Endodermal cell (in vitro differentiated cells): Measurements from ENCODE around the gene AK9. TPM values are rescaled to one million over a fixed set of nuclear protein-coding genes. Genes with fewer than 3 reads are reported as not detected.
"Not testable (repeated sequence)": the region's sequence is repeated elsewhere in the genome, so short reads cannot be mapped to it uniquely, and the experiment has no call there.

Experiments used
- DNase-seq: peaks from one replicate; pipeline ENCODE4 v3.0.0-alpha.2; 2017
- H3K27ac ChIP-seq: 2 replicates; pipeline ENCODE4 v1.5.1; 2013; ENCODE audit warnings: mild to moderate bottlenecking, low read depth, low read length, moderate library complexity
- H3K27me3 ChIP-seq: 2 replicates; pipeline ENCODE4 v1.6.1; 2013; ENCODE audit warnings: mild to moderate bottlenecking, low read length, moderate library complexity; ENCODE audit not compliant: insufficient read depth, control insufficient read depth, poor library complexity, severe bottlenecking
- H3K36me3 ChIP-seq: 2 replicates; pipeline ENCODE4 v1.7.0; 2013; ENCODE audit warnings: mild to moderate bottlenecking, low read length, moderate library complexity; ENCODE audit not compliant: control insufficient read depth, insufficient read depth
- H3K4me1 ChIP-seq: one replicate; pipeline ENCODE4 v1.7.0; 2013; ENCODE audit warnings: low read length; ENCODE audit not compliant: control insufficient read depth, insufficient read depth
- H3K4me3 ChIP-seq: 2 replicates; pipeline ENCODE4 v1.5.1; 2013; ENCODE audit warnings: mild to moderate bottlenecking, low read length, moderate library complexity
- H3K9ac ChIP-seq: 2 replicates; pipeline ENCODE4 v1.6.1; 2013; ENCODE audit warnings: mild to moderate bottlenecking, low read length, moderate library complexity; ENCODE audit not compliant: poor library complexity, severe bottlenecking; ENCODE audit errors: extremely low read depth
- H3K9me3 ChIP-seq: 2 replicates; pipeline ENCODE4 v1.6.1; 2013; ENCODE audit warnings: mild to moderate bottlenecking, low read length, moderate library complexity; ENCODE audit not compliant: control insufficient read depth
- H3K27ac Mint-ChIP-seq: 2 replicates; pipeline ENCODE4 v1.8.0; 2020; ENCODE audit warnings: mixed read lengths
- H3K27me3 Mint-ChIP-seq: 2 replicates; pipeline ENCODE4 v1.8.0; 2021; ENCODE audit warnings: mild to moderate bottlenecking, mixed read lengths; ENCODE audit not compliant: insufficient read depth
- H3K36me3 Mint-ChIP-seq: 2 replicates; pipeline ENCODE4 v1.8.0; 2020; ENCODE audit warnings: low read depth, mixed read lengths
- H3K4me1 Mint-ChIP-seq: 2 replicates; pipeline ENCODE4 v1.8.0; 2020; ENCODE audit warnings: mixed read lengths
- H3K4me3 Mint-ChIP-seq: 2 replicates; pipeline ENCODE4 v1.8.0; 2020; ENCODE audit warnings: mild to moderate bottlenecking, moderate library complexity, mixed read lengths
- H3K9me3 Mint-ChIP-seq: 2 replicates; pipeline ENCODE4 v1.8.0; 2020; ENCODE audit warnings: mild to moderate bottlenecking, mixed read lengths
- WGBS, 2 experiments: methylation state at CpG; one replicate each; pipeline versions ENCODE4 v1.1.5 to v1.1.7; 2013; ENCODE audit warnings: missing lambda C conversion rate in 2 of 2, mixed read lengths in 1 of 2; ENCODE audit not compliant: insufficient coverage in 1 of 2, insufficient read length in 1 of 2; 5-methylcytosine and 5-hydroxymethylcytosine counted together
- total RNA-seq, 2 donors: library from RNA; stranded (reverse); fragmentation: NEBNext Ultra II Directional in 1 of 2; extraction: Animal tissue kit (Norgen Biotek cat#: 25700) in 1 of 2; gene quantifications; 2 replicates in 1 of 2; 3 replicates in 1 of 2; pipeline ENCODE4 v1.2.1, GENCODE V29; 2021
- TF ChIP-seq, protein P1 (sequence below): fragments of 200-600 bp; sonication (generic); conservative IDR thresholded peaks from 2 replicates; pipeline ENCODE4 v1.5.0; 2021; ENCODE audit warnings: antibody characterized with exemption, mild to moderate bottlenecking

Gene AK9
- total RNA-seq, 2 donors from 2014 or later: 1.8 to 2.7 TPM

GRCh38 chr6:109714611-109715010 lies 23.6 kb upstream of the AK9 start:
- Histone ChIP-seq H3K27me3 (no peaks in the 10 kb centered on the region), H3K36me3 (no peaks in the 10 kb centered on the region), H3K4me1 (no peaks in the 10 kb centered on the region), H3K9me3 (no peaks in the 10 kb centered on the region), H3K27ac (no peak overlapping the region), H3K4me3 (no peak overlapping the region), H3K9ac (no peak overlapping the region)
- peaks cover 13% of the 10 kb centered on the region for H3K9me3 Mint-ChIP-seq
- H3K36me3 Mint-ChIP-seq: peaks cover 20% of the 10 kb centered on the region
- DNase-seq: no peak
- WGBS, 2 experiments: 80 to 97% methylated on average over 1 of the region's 1 CpG
- no peak overlapping the region for H3K4me3 Mint-ChIP-seq
- H3K27ac Mint-ChIP-seq: no peak overlapping the region
- H3K27me3 Mint-ChIP-seq: no peaks in the 10 kb centered on the region
- TF ChIP-seq, protein P1, sequence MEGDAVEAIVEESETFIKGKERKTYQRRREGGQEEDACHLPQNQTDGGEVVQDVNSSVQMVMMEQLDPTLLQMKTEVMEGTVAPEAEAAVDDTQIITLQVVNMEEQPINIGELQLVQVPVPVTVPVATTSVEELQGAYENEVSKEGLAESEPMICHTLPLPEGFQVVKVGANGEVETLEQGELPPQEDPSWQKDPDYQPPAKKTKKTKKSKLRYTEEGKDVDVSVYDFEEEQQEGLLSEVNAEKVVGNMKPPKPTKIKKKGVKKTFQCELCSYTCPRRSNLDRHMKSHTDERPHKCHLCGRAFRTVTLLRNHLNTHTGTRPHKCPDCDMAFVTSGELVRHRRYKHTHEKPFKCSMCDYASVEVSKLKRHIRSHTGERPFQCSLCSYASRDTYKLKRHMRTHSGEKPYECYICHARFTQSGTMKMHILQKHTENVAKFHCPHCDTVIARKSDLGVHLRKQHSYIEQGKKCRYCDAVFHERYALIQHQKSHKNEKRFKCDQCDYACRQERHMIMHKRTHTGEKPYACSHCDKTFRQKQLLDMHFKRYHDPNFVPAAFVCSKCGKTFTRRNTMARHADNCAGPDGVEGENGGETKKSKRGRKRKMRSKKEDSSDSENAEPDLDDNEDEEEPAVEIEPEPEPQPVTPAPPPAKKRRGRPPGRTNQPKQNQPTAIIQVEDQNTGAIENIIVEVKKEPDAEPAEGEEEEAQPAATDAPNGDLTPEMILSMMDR: no peak
- H3K4me1 Mint-ChIP-seq: no peaks in the 10 kb centered on the region

- H3K27ac ChIP-seq: no peak overlapping the region
- no peak overlapping the region for H3K4me3 ChIP-seq
- H3K9ac ChIP-seq: no peak overlapping the region
- WGBS, 2 experiments: 91 to 100% methylated on average over 2 to 3 of the region's 3 CpGs
- Mint-ChIP-seq H3K36me3 (peaks cover 18% of the 10 kb centered on the region), H3K4me1 (no peaks in the 10 kb centered on the region), H3K9me3 (peaks cover 18% of the 10 kb centered on the region), H3K27ac (no peak overlapping the region), H3K4me3 (no peak overlapping the region), H3K27me3 (no peaks in the 10 kb centered on the region)
- DNase-seq: no peak
- no peaks in the 10 kb centered on the region for H3K4me1 ChIP-seq
- TF ChIP-seq, protein P1: no peak
- no peaks in the 10 kb centered on the region for H3K27me3 ChIP-seq
- H3K9me3 ChIP-seq: peaks cover under 1% of the 10 kb centered on the region
- H3K36me3 ChIP-seq: no peaks in the 10 kb centered on the region
Observed at GRCh38 chr6:109714166-109714565, 23.2 kb upstream of the AK9 start.

- Histone ChIP-seq H3K9me3 (peaks cover 11% of the 10 kb centered on the region), H3K27ac (no peak overlapping the region), H3K4me1 (no peaks in the 10 kb centered on the region), H3K4me3 (no peak overlapping the region), H3K27me3 (no peaks in the 10 kb centered on the region), H3K9ac (no peak overlapping the region), H3K36me3 (no peaks in the 10 kb centered on the region)
- H3K27me3 Mint-ChIP-seq: no peaks in the 10 kb centered on the region
- no peaks in the 10 kb centered on the region for H3K4me1 Mint-ChIP-seq
- peaks cover 20% of the 10 kb centered on the region for H3K36me3 Mint-ChIP-seq
- TF ChIP-seq, protein P1: no peak
- DNase-seq: no peak
- 95 to 100% methylated on average over 2 to 8 of the region's 8 CpGs for WGBS, 2 experiments
- H3K4me3 Mint-ChIP-seq: no peak overlapping the region
- H3K9me3 Mint-ChIP-seq: peaks cover 28% of the 10 kb centered on the region
- no peak overlapping the region for H3K27ac Mint-ChIP-seq
Observed at GRCh38 chr6:109713097-109713496, 22.1 kb upstream of the AK9 start.

GRCh38 chr6:109708099-109708498 lies 17.1 kb upstream of the AK9 start:
- peaks cover 31% of the 10 kb centered on the region for H3K9me3 Mint-ChIP-seq
- H3K36me3 Mint-ChIP-seq: peaks cover 19% of the 10 kb centered on the region
- H3K4me3 Mint-ChIP-seq, H3K4me3 ChIP-seq, H3K27ac Mint-ChIP-seq, DNase-seq, H3K27me3 ChIP-seq, H3K27me3 Mint-ChIP-seq, H3K36me3 ChIP-seq, H3K27ac ChIP-seq, H3K4me1 ChIP-seq, H3K9ac ChIP-seq: not testable (repeated sequence)
- H3K9me3 ChIP-seq: peaks cover 13% of the 10 kb centered on the region
- H3K4me1 Mint-ChIP-seq: peaks cover 14% of the 10 kb centered on the region
- WGBS, 2 experiments: 87 to 92% methylated on average over 2 of the region's 2 CpGs
